HG02610 (cell line): ENCODE results near the gene NMRAL1.
A peak's percentile ranks its signal among the peaks of the same experiment; 100 is the strongest.

Source experiments
- ATAC-seq: cut with Tn5 transposase; IDR thresholded peaks from one replicate; pipeline ENCODE4 v1.9.1; 2021; ENCODE audit warnings: mild to moderate bottlenecking, moderate library complexity; ENCODE audit not compliant: unreplicated experiment

The NMRAL1 gene

GRCh38 chr16:4505356-4506147 lies 31.1 kb upstream of the NMRAL1 start:
- peak; percentile 72 for ATAC-seq

DNA sequence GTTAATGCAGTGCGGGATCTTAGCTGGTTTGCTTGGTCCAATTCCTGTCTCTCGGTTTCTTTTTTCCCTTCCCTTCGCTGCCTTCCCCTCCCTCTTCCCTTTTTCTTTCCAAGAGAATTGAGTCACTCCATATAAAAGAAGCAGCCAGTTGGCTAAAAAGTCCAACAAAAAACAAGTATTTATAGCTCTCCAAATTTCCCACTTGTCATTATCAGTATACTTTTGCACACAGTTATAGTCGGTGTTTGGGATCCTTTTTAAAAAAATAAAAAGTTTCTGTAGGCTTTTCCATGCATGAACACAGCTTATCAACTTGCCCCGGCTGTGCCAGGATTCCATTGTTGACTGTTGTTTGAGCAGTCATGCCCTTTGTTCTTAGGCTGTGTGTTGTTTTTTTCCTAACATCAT lies 26.6 kb upstream of the NMRAL1 start:
- no peak for ATAC-seq

- ATAC-seq: no peak
Measured at GRCh38 chr16:4500272-4500671, 25.8 kb upstream of the NMRAL1 start.

- no peak for ATAC-seq
Measured at GRCh38 chr16:4499196-4499555, 24.8 kb upstream of the NMRAL1 start.

- ATAC-seq: no peak
Measured at GRCh38 chr16:4498546-4499195, 24.2 kb upstream of the NMRAL1 start.

DNA sequence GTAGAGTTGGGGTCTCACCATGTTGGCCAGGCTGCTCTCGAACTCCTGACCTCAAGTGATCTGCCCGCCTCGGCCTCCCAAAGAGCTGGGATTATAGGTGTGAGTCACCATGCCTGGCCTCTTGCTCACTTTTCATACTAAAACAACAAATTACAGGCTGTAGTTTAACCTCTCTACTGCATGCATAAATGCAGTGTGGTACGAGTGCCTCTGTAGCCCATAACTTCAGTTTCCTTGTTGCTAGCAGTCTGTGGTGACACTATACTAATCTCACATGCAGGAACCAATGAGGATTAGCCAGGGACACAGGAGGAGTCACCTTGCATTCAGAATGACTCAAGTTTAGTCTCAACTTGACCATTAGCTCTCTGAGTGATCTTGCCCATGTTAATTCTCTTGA lies 21.9 kb upstream of the NMRAL1 start:
- ATAC-seq: peak; percentile 51

DNA sequence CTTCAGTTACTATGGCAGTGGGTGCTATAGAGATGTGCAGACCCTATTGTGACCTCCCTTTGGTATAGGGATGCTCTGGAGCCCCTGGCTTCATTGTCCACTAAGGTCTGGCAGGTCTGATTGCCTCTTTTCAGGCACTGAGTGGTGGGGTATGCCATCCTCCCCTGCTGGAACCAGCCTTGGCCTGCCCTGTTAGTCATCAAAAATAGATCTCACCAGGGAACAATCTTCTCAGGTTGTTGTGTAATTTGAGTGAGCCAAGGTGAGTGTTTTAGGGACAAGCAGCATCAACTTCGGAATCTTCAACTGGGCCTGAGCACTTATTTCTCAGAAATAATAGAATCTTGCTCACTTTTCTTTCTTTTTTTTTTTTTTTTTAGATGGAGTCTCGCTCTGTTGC lies 21.3 kb upstream of the NMRAL1 start:
- ATAC-seq: no peak

GRCh38 chr16:4494746-4495490 lies 20.5 kb upstream of the NMRAL1 start:
- no peak for ATAC-seq

DNA sequence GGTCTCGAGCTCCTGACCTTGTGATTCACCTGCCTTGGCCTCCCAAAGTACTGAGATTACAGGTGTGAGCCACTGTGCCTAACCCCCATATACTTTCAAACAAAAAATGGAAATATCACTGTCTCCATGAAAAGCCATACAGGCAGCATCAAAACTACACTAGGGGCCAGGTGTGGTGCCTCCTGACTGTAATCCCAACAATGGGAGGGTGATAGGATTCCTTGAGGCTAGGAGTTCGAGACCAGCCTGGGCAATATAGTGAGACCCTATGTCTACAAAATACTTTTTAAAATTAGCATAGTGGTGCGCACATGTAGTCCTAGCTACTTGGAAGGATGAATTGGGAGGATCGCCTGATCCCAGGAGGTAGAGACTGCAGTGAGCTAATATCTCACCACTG lies 17.5 kb upstream of the NMRAL1 start:
- ATAC-seq: no peak

- no peak for ATAC-seq
Measured at GRCh38 chr16:4489030-4489429, 14.6 kb upstream of the NMRAL1 start.

DNA sequence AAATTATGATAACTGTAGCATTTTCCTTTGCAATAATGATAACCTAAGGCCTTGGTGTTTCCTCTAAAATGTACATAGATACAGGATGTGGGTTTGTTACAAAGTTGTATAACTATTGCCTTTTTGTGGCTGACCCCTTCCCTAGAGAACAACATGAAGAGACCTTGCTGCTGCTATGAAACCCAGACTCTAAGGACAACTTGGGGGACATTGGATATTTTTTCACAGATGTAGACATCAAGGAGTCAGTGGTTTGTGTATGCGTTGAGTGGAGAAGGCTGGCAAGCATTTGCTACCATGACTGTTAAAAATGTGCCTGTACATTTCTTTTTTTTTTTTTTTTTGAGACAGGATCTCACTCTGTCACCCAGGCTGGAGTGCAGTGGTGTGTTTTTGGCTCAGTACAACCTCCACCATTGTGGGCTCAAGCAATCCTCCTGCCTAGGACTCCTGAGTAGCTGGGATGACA lies 14.1 kb upstream of the NMRAL1 start:
- no peak for ATAC-seq

DNA sequence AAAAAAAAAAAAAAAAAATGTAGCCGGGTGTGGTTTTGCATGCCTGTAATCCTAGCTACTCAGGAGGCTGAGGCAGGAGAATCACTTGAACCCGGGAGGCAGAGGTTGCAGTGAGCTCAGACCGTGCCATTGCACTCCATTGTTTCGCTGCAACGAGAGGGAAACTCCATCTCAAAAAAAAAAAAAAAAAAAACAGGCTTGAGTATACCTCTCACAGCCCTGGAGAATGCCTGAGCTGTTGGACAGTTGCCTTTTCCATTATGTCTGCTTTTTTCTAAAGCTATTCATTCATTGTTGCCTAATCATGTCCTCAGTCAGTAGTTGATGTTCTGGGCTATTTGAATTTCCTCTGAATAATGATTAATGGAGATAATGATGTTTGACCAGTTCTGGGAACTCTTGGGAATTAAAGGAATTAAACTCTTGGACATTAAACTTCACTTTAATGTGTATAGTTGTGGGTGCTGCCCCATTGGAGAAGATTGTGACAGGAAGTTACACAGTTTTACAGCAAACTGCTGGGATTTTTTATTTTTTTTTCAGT lies 13.6 kb upstream of the NMRAL1 start:
- no peak for ATAC-seq

DNA sequence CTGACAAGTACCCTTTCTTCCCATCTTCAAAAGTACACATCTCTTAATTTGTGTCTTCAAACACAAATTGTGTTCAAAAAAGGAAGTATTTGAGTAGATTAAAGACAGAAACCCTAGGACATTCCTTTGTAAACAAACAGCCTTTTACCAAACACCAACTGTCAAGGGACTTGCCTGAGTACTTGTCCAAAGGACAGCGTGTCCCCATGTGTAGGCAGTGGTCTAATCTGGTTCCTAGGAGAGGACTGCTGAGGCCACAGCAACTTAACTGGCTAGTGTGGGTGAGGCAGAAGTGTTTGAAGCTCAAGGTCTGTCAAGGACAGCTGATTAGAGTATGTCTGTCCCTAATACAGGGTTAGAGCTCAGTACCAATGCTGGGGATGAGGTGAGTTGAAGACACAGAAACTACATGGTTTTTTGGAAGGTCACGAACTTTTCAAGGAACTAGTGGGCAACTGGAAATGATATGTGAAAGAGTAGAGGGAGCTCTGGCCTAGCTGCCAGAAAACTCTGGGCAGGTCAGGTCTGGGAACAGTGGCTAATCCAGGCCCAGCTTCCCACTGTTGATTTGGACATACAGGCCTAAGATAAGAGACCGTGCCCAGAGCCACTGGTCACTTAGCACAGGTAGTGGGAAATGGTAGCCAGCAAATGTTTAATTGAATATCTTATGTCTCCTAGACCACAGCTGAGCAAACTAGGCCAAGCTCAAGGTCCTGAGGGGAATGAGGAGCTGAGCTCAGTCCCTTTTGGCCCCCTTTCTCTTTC lies 11.9 kb upstream of the NMRAL1 start:
- ATAC-seq: no peak

GRCh38 chr16:4481963-4482362 lies 7.5 kb upstream of the NMRAL1 start:
- ATAC-seq: no peak

GRCh38 chr16:4481526-4481925 lies 7.1 kb upstream of the NMRAL1 start:
- ATAC-seq: no peak

GRCh38 chr16:4477966-4478365 lies 3.5 kb upstream of the NMRAL1 start:
- no peak for ATAC-seq

DNA sequence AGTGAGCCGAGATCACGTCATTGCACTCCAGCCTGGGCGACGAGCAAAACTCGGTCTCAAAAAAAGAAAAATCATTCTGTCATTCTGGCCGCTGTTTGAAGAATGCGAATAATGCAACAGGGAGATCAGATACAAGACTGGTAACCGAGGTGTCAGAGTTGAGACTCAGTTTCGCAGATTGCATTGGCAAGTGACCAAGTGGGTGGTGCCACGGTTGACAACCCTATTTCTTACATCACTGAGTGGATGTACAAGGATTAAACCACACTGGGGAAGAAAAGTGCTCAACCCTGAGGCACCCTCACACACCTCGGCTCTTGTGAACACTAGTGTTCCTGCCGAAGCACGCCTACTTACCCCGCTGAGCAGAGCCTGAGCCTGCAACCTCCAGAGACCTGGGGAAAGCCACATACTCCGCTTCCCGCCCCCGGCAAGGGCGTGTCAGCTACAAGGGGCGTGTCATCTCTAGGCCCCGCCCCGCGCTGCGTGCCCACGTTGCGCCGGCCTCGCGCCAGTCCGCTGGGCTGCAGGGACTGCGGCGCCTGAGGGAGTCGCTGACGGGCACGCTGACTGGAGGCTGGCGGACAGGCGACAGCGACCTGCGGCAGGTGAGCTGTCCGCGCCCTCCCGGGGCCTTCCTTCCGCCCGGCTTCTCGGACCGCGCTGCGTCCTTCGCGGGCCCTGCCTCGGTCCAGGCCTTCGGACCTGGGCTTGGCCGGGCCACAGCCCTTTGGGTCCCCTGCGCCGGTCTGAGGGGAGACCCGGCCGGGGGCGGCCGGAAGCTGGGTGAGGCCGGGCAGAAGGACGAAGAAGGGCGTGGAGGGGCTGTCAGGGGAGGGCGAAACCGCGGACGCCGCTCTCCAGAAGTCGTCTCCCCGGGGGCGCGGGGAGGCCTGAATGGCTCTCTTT lies 1.7 kb upstream of the NMRAL1 start, which contains the start of gene HMOX2:
Gene HMOX2 (plus strand): TSS at position 519 of the 909 bp plus-strand sequence. CDS start 29,127 bp downstream, outside the sequence.
- peak; percentile 86 for ATAC-seq

- no peak for ATAC-seq
Measured at GRCh38 chr16:4472880-4473279, 1.5 kb downstream of the NMRAL1 start.

DNA sequence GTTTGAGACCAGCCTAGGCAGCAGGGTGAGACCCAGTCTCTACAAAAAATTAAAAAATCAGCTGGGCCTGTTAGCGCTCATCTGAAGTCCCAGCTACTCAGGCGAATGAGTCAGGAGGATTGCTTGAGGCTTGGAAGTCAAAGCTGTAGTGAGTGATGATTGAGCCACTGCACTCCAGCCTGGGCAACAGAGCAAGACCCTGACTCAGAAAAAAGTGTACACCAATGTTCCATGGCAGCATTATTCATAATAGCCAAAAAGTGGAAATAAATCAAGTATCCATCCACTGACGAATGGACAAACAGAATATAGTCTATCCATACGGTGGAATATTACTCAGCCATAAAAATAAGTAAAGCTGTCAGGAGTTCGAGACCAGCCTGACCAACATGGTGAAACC lies 2.6 kb downstream of the NMRAL1 start:
- no peak for ATAC-seq

DNA sequence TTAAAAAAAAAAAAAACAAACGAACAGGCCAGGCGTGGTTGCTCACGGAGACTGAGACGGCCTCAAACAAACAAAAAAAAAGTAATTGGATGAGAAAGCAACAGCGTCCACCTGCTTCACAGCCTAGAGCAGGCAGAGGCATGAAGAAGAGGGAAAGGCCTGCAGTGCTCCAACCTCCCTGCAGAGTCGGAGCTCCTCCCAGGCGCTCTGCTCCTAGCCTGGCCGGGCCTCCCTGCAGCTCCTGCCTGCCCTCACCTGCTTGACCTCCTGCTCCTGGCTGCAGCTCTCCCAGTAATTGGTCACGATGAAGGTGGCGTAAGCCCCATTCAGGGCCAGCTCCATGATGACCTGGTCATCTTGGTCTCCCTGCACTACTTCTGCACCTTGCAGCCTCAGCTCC lies 5.5 kb downstream of the NMRAL1 start:
- ATAC-seq: no peak
